Right atrium auricular region (tissue), 2 donors: ENCODE data around the gene AGMAT. TPM values are rescaled to one million over a fixed set of nuclear protein-coding genes. Genes with fewer than 3 reads are reported as not detected.

Experiments
- DNase-seq: peaks from one replicate; pipeline ENCODE4 v3.0.0-alpha.2; 2019; ENCODE audit warnings: low spot score
- H3K27ac ChIP-seq, 2 donors: fragments of 200-600 bp; sonication (generic); 1 replicate in 1 of 2; 2 replicates in 1 of 2; pipeline ENCODE4 v1.5.1; 2016 to 2019
- H3K27me3 ChIP-seq, 2 donors: fragments of 200-600 bp; sonication (generic); one replicate each; pipeline versions ENCODE4 v1.5.1 to v1.6.0; 2017 to 2019
- H3K36me3 ChIP-seq: fragments of 200-600 bp; sonication (generic); one replicate; pipeline ENCODE4 v1.5.1; 2016
- H3K4me1 ChIP-seq, 2 donors: fragments of 200-600 bp; sonication (generic); one replicate each; pipeline versions ENCODE4 v1.5.1 to v1.6.0; 2017 to 2019
- H3K4me3 ChIP-seq, 2 donors: fragments of 200-600 bp; sonication (generic); 1 replicate in 1 of 2; 2 replicates in 1 of 2; pipeline ENCODE4 v1.5.1; 2017 to 2019; ENCODE audit warnings: mild to moderate bottlenecking in 1 of 2, moderate library complexity in 1 of 2
- H3K9me3 ChIP-seq, 2 donors: fragments of 200-600 bp; sonication (generic); one replicate each; pipeline ENCODE4 v1.5.1; 2019
- CTCF ChIP-seq, 2 donors: fragments of 200-600 bp; sonication (generic); IDR thresholded peaks; one replicate each; pipeline ENCODE4 v1.5.1; 2019; ENCODE audit warnings: antibody characterized with exemption in 2 of 2
- total RNA-seq, 2 donors: library from RNA; depleted of rRNA; stranded (reverse); fragments of >200 nt; gene quantifications; one replicate each; pipeline ENCODE4 v1.1.0, GENCODE V29; 2016

AGMAT gene
- total RNA-seq, 2 donors from 2014 or later, result not detected

DNA sequence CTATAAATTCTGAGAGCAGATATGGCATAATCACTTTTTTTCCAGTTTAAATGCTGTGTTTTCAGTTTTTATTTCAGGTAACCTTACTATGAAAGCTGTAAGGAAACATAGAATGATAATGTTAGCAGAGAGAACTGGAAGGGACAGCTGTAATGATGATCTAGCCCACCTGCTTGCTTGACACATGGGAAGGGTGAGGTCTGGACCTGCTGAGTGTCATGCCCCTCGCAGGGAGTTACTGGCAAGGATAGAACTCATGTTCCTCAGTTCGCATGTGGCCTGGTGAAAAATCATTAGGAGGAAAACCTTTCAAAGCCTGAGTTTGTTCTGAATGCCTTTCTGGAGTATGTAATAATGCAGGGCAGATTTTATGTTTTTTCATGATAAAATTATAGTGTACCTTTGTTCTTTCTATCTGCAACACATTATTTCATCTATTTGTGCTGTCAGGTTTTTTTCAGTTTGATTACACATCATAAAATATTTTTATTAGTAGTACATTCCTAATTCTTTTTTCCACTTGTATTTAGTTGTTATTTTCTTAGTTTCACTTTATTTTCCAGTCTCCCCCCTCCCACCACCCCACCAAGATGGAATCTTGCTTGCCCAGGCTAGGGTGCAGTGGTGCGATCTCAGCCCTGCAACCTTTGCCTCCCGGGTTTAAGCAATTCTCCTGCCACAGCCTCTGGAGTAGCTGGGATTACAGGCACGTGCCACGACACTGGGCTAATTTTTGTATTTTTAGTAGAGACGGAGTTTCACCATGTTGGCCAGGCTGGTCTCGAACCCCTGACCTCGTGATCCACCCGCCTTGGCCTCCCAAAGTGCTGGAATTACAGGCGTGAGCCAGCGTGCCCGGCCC, 40.4 kb upstream of the AGMAT start:
- Histone ChIP-seq H3K4me3 (no peak overlapping the region), H3K36me3 (peaks cover 10% of the 10 kb centered on the region), H3K9me3 (no peaks in the 10 kb centered on the region), H3K27me3 (no peaks in the 10 kb centered on the region), H3K27ac (peak overlapping the region; percentile 8 to 9), H3K4me1 (peaks cover 0 to 68% of the 10 kb centered on the region in 2 donors)
- TF ChIP-seq CTCF (IDR thresholded peaks at IDR 0.05), result no peak
- DNase-seq, result no peak

- no peak for DNase-seq
- peaks cover 9% of the 10 kb centered on the region for H3K36me3 ChIP-seq
- no peaks in the 10 kb centered on the region for H3K9me3 ChIP-seq
- H3K4me3 ChIP-seq, result no peak overlapping the region
- H3K27me3 ChIP-seq, result no peaks in the 10 kb centered on the region
- no peak for TF ChIP-seq CTCF (IDR thresholded peaks at IDR 0.05)
- peak overlapping the region; percentile 9 to 24 for H3K27ac ChIP-seq
- peaks cover 0 to 77% of the 10 kb centered on the region in 2 donors for H3K4me1 ChIP-seq
Observed at GRCh38 chr1:15624133-15624714, 39.4 kb upstream of the AGMAT start.

- no peak overlapping the region for H3K4me3 ChIP-seq
- H3K27me3 ChIP-seq, result no peaks in the 10 kb centered on the region
- peak overlapping the region in 1 of 2 donors; percentile 9 for H3K27ac ChIP-seq
- peaks cover 9% of the 10 kb centered on the region for H3K36me3 ChIP-seq
- no peaks in the 10 kb centered on the region for H3K9me3 ChIP-seq
- no peak for TF ChIP-seq CTCF (IDR thresholded peaks at IDR 0.05)
- DNase-seq, result no peak
- H3K4me1 ChIP-seq, result peaks cover 0 to 84% of the 10 kb centered on the region in 2 donors
Observed at GRCh38 chr1:15623435-15623834, 38.6 kb upstream of the AGMAT start.

- TF ChIP-seq CTCF (IDR thresholded peaks at IDR 0.05), result no peak
- Histone ChIP-seq H3K4me3 (no peak overlapping the region), H3K36me3 (peaks cover 9% of the 10 kb centered on the region), H3K4me1 (peaks cover 0 to 83% of the 10 kb centered on the region in 2 donors), H3K27me3 (no peaks in the 10 kb centered on the region), H3K27ac (peak overlapping the region; percentile 98 to 99), H3K9me3 (no peaks in the 10 kb centered on the region)
- no peak for DNase-seq
Observed at GRCh38 chr1:15622712-15623373, 38.0 kb upstream of the AGMAT start.

GRCh38 chr1:15621975-15622374, 37.1 kb upstream of the AGMAT start:
- Histone ChIP-seq H3K27me3 (no peaks in the 10 kb centered on the region), H3K36me3 (peaks cover 5% of the 10 kb centered on the region), H3K9me3 (no peaks in the 10 kb centered on the region), H3K27ac (peak overlapping the region; percentile 98 to 99), H3K4me3 (no peak overlapping the region), H3K4me1 (peaks cover 0 to 74% of the 10 kb centered on the region in 2 donors)
- no peak for DNase-seq
- no peak for TF ChIP-seq CTCF (IDR thresholded peaks at IDR 0.05)
